T-cell (primary cell): Measurements from ENCODE around the gene PRKAG1. TPM values are rescaled to one million over a fixed set of nuclear protein-coding genes. Genes with fewer than 3 reads are reported as not detected.

Experiments
- ATAC-seq, 4 experiments: fragments of 200-7000 bp in 3 of 4; fragments of 150-1000 bp in 1 of 4; cut with Tn5 transposase; replicated peaks in 1 of 4; 1 replicate in 3 of 4; 2 replicates in 1 of 4; pipeline ENCODE4 v1.10.0; 2021; ENCODE audit warnings: moderate library complexity in 3 of 4, mild to moderate bottlenecking in 2 of 4, moderate number of reproducible peaks in 1 of 4
- CTCF ChIA-PET, 2 donors: fragments of 300-600 bp; sonication (Branson Sonifier 250); formaldehyde crosslinking; loops; one replicate each; lab custom pipeline; 2022; ENCODE audit warnings: antibody characterized with exemption in 2 of 2; lab: Charles Lee
- POLR2A ChIA-PET, 2 donors: fragments of 300-600 bp; sonication (Branson Sonifier 250); formaldehyde crosslinking; loops; one replicate each; lab custom pipeline; 2022; ENCODE audit warnings: antibody characterized with exemption in 2 of 2; lab: Charles Lee
- DNase-seq, 35 experiments: peaks; one replicate each; pipeline versions ENCODE4 v3.0.0 to v3.0.0-alpha.2; 2013 to 2023
- H3K27ac ChIP-seq: one replicate; pipeline ENCODE4 v1.5.1; 2013; ENCODE audit warnings: low read length
- H3K27me3 ChIP-seq, 2 experiments: replicated peaks in 1 of 2; 1 replicate in 1 of 2; 2 replicates in 1 of 2; pipeline versions ENCODE4 v1.6.1 to v1.7.0; 2013; ENCODE audit warnings: low read length in 1 of 2, mixed read lengths in 1 of 2; ENCODE audit not compliant: control insufficient read depth in 2 of 2, insufficient read depth in 2 of 2; ENCODE audit errors: extremely low read depth in 1 of 2
- H3K36me3 ChIP-seq, 2 donors: 1 replicate in 1 of 2; 2 replicates in 1 of 2; pipeline versions ENCODE4 v1.6.1 to v1.7.0; 2013; ENCODE audit warnings: low read length in 1 of 2; ENCODE audit not compliant: control insufficient read depth in 2 of 2, insufficient read depth in 1 of 2; ENCODE audit errors: extremely low read depth in 1 of 2
- H3K4me1 ChIP-seq, 2 experiments: 1 replicate in 1 of 2; 2 replicates in 1 of 2; pipeline versions ENCODE4 v1.6.1 to v1.7.0; 2013; ENCODE audit warnings: low read length in 2 of 2, mixed read lengths in 1 of 2; ENCODE audit not compliant: insufficient read depth in 2 of 2, control insufficient read depth in 1 of 2; ENCODE audit errors: extremely low read depth in 1 of 2
- H3K4me3 ChIP-seq, 2 donors: 1 replicate in 1 of 2; 2 replicates in 1 of 2; pipeline versions ENCODE4 v1.5.1 to v1.7.0; 2013; ENCODE audit warnings: mild to moderate bottlenecking in 2 of 2, low read length in 1 of 2, moderate library complexity in 1 of 2; ENCODE audit not compliant: control insufficient read depth in 1 of 2; ENCODE audit errors: extremely low read depth in 1 of 2
- H3K9me3 ChIP-seq: 2 replicates; pipeline ENCODE4 v1.7.0; 2013
- H3K27ac Mint-ChIP-seq, 2 donors: one replicate each; pipeline ENCODE4 v1.8.0; 2020 to 2021; ENCODE audit warnings: mild to moderate bottlenecking in 2 of 2, mixed read lengths in 2 of 2
- H3K27me3 Mint-ChIP-seq, 2 donors: one replicate each; pipeline ENCODE4 v1.8.0; 2021 to 2022; ENCODE audit warnings: mixed read lengths in 2 of 2
- H3K36me3 Mint-ChIP-seq: one replicate; pipeline ENCODE4 v1.8.0; 2021; ENCODE audit warnings: mixed read lengths
- H3K4me1 Mint-ChIP-seq, 3 donors: one replicate each; pipeline ENCODE4 v1.8.0; 2020 to 2022; ENCODE audit warnings: mixed read lengths in 3 of 3, mild to moderate bottlenecking in 1 of 3
- H3K4me3 Mint-ChIP-seq, 3 donors: one replicate each; pipeline ENCODE4 v1.8.0; 2020 to 2022; ENCODE audit warnings: mild to moderate bottlenecking in 3 of 3, mixed read lengths in 3 of 3, moderate library complexity in 3 of 3
- H3K9me3 Mint-ChIP-seq, 3 donors: one replicate each; pipeline ENCODE4 v1.8.0; 2020 to 2022; ENCODE audit warnings: mixed read lengths in 3 of 3
- WGBS: methylation state at CpG from one replicate; pipeline ENCODE4 v1.1.5; 2013; ENCODE audit warnings: missing lambda C conversion rate; ENCODE audit not compliant: insufficient coverage; 5-methylcytosine and 5-hydroxymethylcytosine counted together
- total RNA-seq, 35 experiments: library from RNA in 6 of 35; stranded (reverse) in 6 of 35; fragments of 120-200 nt in 1 of 35; gene quantifications; one replicate each; pipeline versions ENCODE4 v1.2.1 to v1.2.4 and lab custom pipeline; 2013 to 2026

Gene PRKAG1
- total RNA-seq, 5 donors from 2014 or later (not counting 1 experiment from before 2014, with no cell fraction given) = 42.5 to 54.6 (median 48.3) TPM

DNA sequence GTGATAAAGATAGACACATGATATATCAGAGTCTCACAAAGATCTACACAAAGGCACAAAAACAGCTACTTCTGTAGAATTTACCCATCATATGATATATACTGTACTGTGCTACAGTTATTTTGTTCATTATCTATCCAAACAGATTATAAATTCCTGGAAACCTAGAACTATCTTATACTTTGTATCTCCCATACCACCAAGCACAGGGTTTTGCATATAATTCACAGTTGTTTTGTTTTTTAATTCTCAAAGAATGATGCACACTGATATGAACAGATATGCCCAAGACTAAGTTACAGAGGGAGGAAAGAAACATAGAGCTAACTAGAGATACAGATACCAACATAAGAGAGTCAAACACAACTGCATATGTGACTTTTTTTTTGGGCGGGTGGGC is 3.4 kb downstream of the PRKAG1 start:
- ChIA-PET CTCF (interaction anchor here in 1 of 2 donors (1.2 kb wide), 1 partner anchor 162 kb away, joined by 3 read pairs; no protein-coding TSS in a partner anchor), POLR2A (interaction anchor here (0.5 to 1.1 kb wide), 2 partner anchors 9 to 19 kb away, joined by 3 read pairs; no protein-coding TSS in a partner anchor)
- H3K36me3 Mint-ChIP-seq = peaks cover 42% of the 10 kb centered on the region
- Histone ChIP-seq H3K36me3 (peaks cover 4 to 23% of the 10 kb centered on the region in 2 donors), H3K4me3 (no peak overlapping the region), H3K27ac (no peak overlapping the region), H3K27me3 (no peaks in the 10 kb centered on the region), H3K4me1 (peaks cover 6 to 28% of the 10 kb centered on the region in 2 experiments), H3K9me3 (no peaks in the 10 kb centered on the region)
- 100% methylated on average over 1 of the region's 1 CpG for WGBS
- peaks cover 45 to 49% (median 45%) of the 10 kb centered on the region in 3 donors for H3K4me1 Mint-ChIP-seq
- ATAC-seq (no peak), DNase-seq (no peak)
- no peak overlapping the region for H3K27ac Mint-ChIP-seq
- no peaks in the 10 kb centered on the region for H3K27me3 Mint-ChIP-seq
- H3K9me3 Mint-ChIP-seq = no peaks in the 10 kb centered on the region
- peak overlapping the region in 1 of 3 donors; percentile 18 for H3K4me3 Mint-ChIP-seq

DNA sequence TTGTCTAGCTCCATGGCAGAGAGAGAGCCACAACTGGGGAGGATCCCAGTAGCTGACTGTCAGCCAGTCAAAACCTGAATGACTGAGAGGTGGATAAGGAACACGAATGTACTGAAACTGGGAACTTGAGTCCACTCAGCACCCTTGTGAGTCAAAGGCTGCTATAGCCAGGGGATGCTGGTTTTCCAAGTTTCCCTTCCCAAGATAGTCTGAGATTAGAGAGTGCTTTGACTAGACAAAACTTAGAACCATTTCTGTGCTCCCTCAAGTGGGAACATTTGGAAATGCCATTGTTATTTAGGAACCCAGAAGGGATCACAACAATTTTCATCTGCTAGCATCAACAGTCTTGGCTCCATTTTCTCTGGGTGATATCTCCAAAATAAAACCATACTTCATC is 4.0 kb downstream of the PRKAG1 start:
- H3K36me3 Mint-ChIP-seq = peaks cover 48% of the 10 kb centered on the region
- CTCF ChIA-PET = interaction anchor here (0.6 to 1.7 kb wide), 5 partner anchors 8 to 162 kb away, joined by 3 to 6 read pairs (median 4); no protein-coding TSS in a partner anchor
- ATAC-seq = no peak
- POLR2A ChIA-PET = no interaction called here
- H3K9me3 Mint-ChIP-seq = no peaks in the 10 kb centered on the region
- DNase-seq = no peak
- H3K27ac ChIP-seq = no peak overlapping the region
- H3K27me3 ChIP-seq = no peaks in the 10 kb centered on the region
- H3K36me3 ChIP-seq = peaks cover 4 to 28% of the 10 kb centered on the region in 2 donors
- H3K27ac Mint-ChIP-seq = no peak overlapping the region
- no peak overlapping the region for H3K4me3 ChIP-seq
- 80% methylated on average over 1 of the region's 1 CpG for WGBS
- H3K4me1 Mint-ChIP-seq = peaks cover 39 to 45% (median 40%) of the 10 kb centered on the region in 3 donors
- H3K4me3 Mint-ChIP-seq = no peak overlapping the region
- peaks cover 4 to 23% of the 10 kb centered on the region in 2 experiments for H3K4me1 ChIP-seq
- no peaks in the 10 kb centered on the region for H3K27me3 Mint-ChIP-seq
- no peaks in the 10 kb centered on the region for H3K9me3 ChIP-seq

DNA sequence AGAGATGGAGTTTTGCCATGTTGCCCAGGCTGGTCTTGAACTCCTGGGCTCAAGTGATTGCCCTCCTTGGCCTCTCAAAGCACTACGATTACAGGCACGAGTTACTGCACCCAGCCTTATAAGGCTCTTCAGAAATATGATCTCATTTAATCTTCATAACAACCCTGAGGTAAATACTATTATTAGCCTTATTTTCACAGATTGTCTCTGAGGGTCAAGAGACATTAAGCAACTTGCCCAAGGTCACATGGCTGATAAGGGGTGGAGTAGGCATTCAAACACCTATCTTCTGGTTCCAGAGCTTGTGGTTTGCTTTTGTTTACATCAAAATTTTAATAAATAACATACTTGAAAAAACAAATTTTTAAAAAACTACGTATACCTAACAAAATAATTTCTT is 5.1 kb downstream of the PRKAG1 start:
- no peak for DNase-seq
- no peak overlapping the region for H3K27ac Mint-ChIP-seq
- H3K4me1 Mint-ChIP-seq = peaks cover 33 to 36% (median 33%) of the 10 kb centered on the region in 3 donors
- H3K36me3 Mint-ChIP-seq = peaks cover 55% of the 10 kb centered on the region
- H3K4me3 Mint-ChIP-seq = no peak overlapping the region
- Histone ChIP-seq H3K27me3 (no peaks in the 10 kb centered on the region), H3K4me1 (peaks cover 0 to 15% of the 10 kb centered on the region in 2 experiments), H3K36me3 (peaks cover 4 to 33% of the 10 kb centered on the region in 2 donors), H3K4me3 (no peak overlapping the region), H3K9me3 (no peaks in the 10 kb centered on the region), H3K27ac (no peak overlapping the region)
- ChIA-PET POLR2A (no interaction called here), CTCF (interaction anchor here (1.3 to 1.7 kb wide), 2 partner anchors 17 kb away, joined by 4 to 6 read pairs; no protein-coding TSS in a partner anchor)
- H3K9me3 Mint-ChIP-seq = no peaks in the 10 kb centered on the region
- H3K27me3 Mint-ChIP-seq = no peaks in the 10 kb centered on the region
- no peak for ATAC-seq
- WGBS = no CpG with 5 or more reads among the region's 3 CpGs

DNA sequence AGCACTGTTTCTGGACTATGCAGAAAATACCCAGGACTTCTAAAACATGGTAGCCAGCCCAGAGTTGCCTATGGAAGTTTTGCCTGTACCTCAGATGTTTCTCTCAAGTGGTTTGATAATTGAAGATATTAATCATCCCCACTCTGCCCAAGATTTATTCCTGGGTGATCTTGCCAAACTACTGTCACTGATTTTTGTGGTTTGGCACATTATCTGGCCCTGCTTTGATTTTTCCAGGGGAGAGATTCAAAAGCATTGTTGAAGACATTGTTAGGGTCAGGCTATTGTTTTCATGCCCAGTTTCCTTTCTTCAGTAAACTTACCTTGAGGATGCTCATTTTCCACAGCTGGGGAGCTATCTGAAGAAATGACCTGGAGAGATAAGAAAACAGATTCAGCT is 5.8 kb downstream of the PRKAG1 start:
- H3K4me3 ChIP-seq = no peak overlapping the region
- H3K27me3 Mint-ChIP-seq = no peaks in the 10 kb centered on the region
- CTCF ChIA-PET = interaction anchor here (0.7 kb wide), 2 partner anchors 11 to 21 kb away, joined by 3 to 10 read pairs; no protein-coding TSS in a partner anchor
- H3K4me1 ChIP-seq = peaks cover 0 to 10% of the 10 kb centered on the region in 2 experiments
- H3K36me3 ChIP-seq = peaks cover 4 to 33% of the 10 kb centered on the region in 2 donors
- ATAC-seq = no peak
- POLR2A ChIA-PET = no interaction called here
- H3K36me3 Mint-ChIP-seq = peaks cover 61% of the 10 kb centered on the region
- H3K4me3 Mint-ChIP-seq = no peak overlapping the region
- H3K9me3 ChIP-seq = no peaks in the 10 kb centered on the region
- peaks cover 28 to 31% (median 29%) of the 10 kb centered on the region in 3 donors for H3K4me1 Mint-ChIP-seq
- no peaks in the 10 kb centered on the region for H3K27me3 ChIP-seq
- H3K27ac ChIP-seq = no peak overlapping the region
- DNase-seq = no peak
- H3K9me3 Mint-ChIP-seq = no peaks in the 10 kb centered on the region
- no peak overlapping the region for H3K27ac Mint-ChIP-seq

DNA sequence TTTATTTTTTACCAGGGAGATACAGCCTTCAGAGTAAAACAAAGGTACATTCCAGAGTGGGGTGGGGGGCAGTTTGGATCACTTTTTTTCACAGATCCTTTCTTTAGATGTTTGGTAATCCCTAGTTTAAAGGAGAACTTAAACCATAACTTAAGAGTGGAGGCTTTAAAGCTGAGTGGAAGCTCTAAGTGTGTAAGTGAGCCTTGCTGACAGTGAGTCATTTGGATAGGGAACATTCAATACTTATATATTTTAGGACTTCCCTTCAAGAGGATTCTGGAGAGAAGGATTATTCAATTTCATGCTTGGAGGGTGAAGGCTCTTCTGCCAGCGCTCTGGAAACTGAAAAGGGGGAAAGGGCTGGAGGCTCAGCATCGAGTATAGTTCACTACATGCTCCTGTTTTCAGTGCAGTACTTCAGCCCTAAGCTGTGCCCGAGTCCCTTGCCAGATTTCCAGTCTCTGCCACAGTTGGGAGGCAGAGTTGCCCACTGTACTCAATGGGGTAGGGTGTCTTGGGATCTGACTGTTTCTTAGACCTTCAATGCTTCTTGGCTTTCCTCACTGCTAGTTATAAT is 8.4 kb downstream of the PRKAG1 start:
- H3K27me3 ChIP-seq = no peaks in the 10 kb centered on the region
- no peak overlapping the region for H3K4me3 ChIP-seq
- H3K9me3 ChIP-seq = no peaks in the 10 kb centered on the region
- H3K27ac ChIP-seq = no peak overlapping the region
- H3K36me3 ChIP-seq = peaks cover 8 to 40% of the 10 kb centered on the region in 2 donors
- ChIA-PET CTCF (interaction anchor here in 1 of 2 donors (0.7 kb wide), 1 partner anchor 166 kb away, joined by 3 read pairs; no protein-coding TSS in a partner anchor), POLR2A (no interaction called here)
- ATAC-seq = no peak
- no CpG with 5 or more reads among the region's 3 CpGs for WGBS
- H3K9me3 Mint-ChIP-seq = no peaks in the 10 kb centered on the region
- peaks cover 62% of the 10 kb centered on the region for H3K36me3 Mint-ChIP-seq
- H3K27me3 Mint-ChIP-seq = no peaks in the 10 kb centered on the region
- no peak for DNase-seq
- H3K4me1 ChIP-seq = no peaks in the 10 kb centered on the region
- H3K4me1 Mint-ChIP-seq = peaks cover 2 to 10% (median 9%) of the 10 kb centered on the region in 3 donors
- no peak overlapping the region for H3K4me3 Mint-ChIP-seq
- H3K27ac Mint-ChIP-seq = no peak overlapping the region

DNA sequence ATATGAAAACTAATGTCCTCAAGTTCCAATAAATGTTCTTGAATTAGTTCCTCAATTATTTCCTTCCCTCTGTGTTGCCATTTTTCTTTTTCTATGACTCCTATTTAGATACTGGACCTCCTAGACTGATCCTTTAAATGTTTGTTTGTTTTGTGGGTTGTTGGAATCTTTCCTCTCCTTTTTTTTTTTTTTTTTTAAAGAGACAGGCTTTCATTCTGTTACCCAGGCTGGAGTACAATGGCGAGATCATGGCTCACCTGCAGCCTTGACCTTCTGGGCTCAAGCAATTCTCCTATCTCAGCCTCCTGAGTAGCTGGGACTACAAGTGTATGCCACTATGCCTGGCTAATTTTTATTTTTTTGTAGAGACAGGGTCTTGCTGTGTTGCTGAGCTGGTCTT is 9.6 kb downstream of the PRKAG1 start:
- Mint-ChIP-seq H3K36me3 (peaks cover 70% of the 10 kb centered on the region), H3K4me1 (no peaks in the 10 kb centered on the region), H3K27ac (no peak overlapping the region), H3K27me3 (peaks cover 0 to 4% of the 10 kb centered on the region in 2 donors), H3K4me3 (no peak overlapping the region), H3K9me3 (no peaks in the 10 kb centered on the region)
- Histone ChIP-seq H3K4me1 (no peaks in the 10 kb centered on the region), H3K9me3 (no peaks in the 10 kb centered on the region), H3K27ac (no peak overlapping the region), H3K4me3 (no peak overlapping the region), H3K36me3 (peaks cover 13 to 52% of the 10 kb centered on the region in 2 donors), H3K27me3 (peaks cover 0 to 2% of the 10 kb centered on the region in 2 experiments)
- no CpG with 5 or more reads among the region's 1 CpG for WGBS
- ATAC-seq (no peak), DNase-seq (no peak)
- CTCF ChIA-PET = interaction anchor here (0.7 kb wide), 2 partner anchors 15 to 216 kb away, joined by 3 to 6 read pairs; no protein-coding TSS in a partner anchor
- POLR2A ChIA-PET = no interaction called here
